ENCODE results near the gene CCNB2.

CCNB2 gene

DNA sequence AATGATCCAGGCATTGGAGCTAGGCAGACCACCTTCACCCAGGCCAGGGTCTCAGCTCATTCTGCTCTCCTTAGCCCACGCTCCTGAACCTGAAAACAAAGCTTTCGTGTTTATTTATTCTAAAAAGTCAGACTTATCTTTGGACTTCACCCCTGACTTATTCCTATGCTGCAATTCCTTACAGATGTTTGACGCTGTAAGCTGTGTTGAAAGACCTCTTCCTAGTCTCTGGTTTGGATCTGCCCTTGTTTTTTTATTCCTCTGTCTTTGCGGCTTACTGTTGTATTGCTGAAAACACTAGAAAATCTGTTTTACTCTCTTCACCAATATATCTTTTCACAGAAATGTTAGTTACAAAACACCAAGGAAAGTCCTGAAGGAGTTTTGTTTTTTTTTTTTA, 61.2 kb downstream of the CCNB2 start:
- no peak for DNase-seq (ENCODE audit: low read depth in 2 of 3, low spot score in 1 of 3)

DNA sequence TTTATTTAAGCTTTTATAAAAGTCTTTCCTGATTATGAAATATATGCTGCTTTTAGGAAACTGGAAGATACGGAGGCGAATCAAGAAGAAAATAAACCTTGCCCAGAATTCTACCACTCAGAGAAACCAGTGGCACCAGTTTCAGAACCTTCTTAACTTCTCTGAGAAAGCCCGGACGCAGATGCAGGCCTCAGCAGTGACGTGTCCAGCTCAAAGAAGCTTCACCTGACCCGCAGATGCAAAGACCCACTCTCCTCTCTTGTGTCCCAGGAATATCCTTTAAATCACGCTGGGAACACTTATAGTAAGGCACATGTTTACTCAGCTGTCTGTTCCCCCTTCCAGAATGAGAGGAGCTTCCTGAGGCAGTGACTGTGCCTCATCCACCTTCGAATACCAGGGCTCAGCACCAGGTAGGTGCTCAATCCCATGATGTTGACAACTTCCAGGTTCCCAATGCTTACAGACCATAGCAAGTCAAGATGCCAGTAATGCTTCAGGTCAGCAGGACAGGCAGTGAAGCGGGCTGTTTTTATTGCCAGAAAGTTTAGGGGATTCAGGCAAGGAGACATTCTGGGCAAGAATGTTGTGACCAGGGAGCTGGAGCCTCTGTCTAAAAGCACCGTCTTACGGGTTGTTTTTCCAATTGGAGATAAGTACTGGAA, 61.8 kb downstream of the CCNB2 start:
- DNase-seq (ENCODE audit: low read depth in 2 of 3, low spot score in 1 of 3) = no peak

DNA sequence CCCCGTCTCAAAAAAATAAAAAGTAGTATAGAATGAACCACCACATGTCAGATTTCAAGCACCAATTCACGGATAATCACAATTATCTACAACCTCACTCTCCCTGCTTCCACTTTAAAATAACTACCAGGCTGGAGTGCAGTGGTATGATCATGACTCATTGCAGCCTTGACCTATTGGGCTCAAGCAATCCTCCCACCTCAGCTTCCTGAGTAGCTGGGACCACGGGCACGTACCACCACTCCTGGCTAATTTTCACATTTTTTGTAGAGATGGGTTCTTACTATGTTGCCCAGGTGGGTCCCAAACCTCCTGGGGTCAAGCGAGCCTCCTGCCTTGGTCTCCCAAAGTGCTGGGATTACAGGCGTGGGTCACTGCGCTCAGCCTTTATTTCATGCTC, 63.6 kb downstream of the CCNB2 start:
- DNase-seq (ENCODE audit: low read depth in 2 of 3, low spot score in 1 of 3) = no peak

DNA sequence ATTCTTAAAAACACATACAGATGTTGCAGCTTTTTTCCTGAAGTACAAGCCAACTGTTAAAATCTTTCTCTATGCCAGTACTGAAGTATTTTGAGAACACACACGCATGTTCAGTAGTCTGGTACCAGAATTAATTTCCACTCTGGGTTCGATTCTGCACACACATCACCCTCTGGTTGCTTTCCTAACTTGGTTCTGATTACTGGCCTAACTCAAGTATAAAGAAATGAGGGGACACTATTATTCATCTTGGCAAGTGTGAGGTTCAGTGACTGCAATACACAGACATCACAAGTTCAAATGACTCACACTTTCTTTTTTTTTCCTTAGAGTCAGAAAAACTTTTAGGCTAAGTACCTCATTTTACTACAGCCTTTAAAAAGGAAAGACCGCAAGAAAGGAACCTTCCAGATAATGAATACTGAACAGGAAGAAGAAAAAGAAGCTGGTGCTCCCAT, 64.3 kb downstream of the CCNB2 start:
- no peak for DNase-seq (ENCODE audit: low read depth in 2 of 3, low spot score in 1 of 3)

DNA sequence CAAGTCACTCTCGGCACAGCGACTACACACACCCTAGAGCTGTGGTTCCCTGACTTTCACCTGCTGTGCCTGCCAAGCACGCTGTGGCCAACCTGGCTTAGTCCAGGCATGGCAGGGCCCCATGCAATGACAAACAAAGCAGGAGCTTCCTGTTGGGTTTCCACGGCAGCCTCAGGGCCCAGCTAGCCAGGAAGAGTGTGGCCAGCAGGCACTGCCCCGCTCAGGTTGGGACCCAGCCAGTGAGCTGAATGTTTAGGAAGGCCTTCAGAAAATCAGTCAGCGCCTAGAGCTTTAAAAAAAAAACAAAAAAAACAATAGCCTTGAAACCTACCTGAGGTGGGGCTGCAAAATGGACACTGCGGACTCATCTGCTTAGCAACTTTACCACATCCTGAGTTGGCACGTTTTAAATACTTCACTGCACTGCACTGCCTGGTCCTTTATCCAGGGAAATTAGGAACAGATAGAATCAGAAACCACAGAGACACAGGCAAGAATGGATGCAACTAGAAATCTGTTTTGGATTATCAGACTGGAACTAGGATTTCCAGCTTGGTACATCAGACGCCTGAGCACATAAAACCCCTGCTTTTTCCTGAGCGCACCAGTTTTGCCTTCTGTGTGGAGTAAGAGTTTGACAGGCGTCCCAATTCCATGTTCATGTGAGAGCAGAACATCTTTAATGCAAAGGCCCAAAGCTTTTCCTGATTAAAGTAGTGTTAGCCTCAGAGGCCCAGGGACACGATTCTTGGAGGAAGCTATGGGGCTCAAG, 65.5 kb downstream of the CCNB2 start:
- no peak for DNase-seq (ENCODE audit: low read depth in 2 of 3, low spot score in 1 of 3)

DNA sequence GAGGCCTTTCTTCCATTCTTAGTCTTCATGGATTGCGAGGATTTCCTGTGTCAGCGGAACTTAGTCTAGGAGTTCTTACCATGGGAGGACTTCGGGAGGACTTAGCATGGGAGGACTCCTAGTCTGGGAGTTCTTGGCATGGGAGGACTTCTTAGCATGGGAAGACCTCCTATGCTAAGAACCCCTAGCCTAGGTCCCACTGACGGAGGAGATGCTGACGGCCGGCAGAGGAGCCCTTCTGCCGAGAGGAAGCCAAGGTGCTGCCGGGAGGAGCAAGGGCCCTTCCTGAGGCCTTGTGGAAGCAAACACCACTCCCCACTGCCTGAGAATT, 66.1 kb downstream of the CCNB2 start:
- no peak for DNase-seq (ENCODE audit: low read depth in 2 of 3, low spot score in 1 of 3)

DNA sequence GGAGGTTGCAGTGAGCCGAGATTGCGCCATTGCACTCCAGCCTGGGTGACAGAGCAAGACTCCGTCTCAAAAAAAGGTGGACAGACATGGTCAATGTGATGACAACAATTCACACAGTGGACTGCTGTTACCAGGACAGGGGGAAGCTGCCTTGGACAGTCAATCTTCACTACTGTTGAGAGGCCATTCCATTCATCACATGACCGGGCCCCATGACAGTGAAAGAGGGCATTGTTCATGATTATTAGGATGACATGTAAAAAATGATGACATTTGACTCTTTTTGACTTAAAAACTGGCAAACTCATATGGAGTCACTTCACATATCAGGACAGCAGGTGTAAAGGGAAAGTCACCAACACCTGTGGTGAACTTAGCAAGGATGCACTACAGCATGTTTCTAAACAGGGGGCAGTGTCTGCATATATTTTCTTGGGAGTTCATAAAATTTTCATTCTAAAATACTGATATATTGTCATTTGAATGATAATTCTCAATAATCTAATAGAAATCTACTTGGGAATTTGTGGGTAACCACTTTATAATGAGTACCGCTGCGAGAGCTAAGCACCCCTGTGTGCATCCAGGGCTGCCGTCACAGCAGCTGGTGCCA, 67.4 kb downstream of the CCNB2 start:
- no peak for DNase-seq (ENCODE audit: low read depth in 2 of 3, low spot score in 1 of 3)

DNA sequence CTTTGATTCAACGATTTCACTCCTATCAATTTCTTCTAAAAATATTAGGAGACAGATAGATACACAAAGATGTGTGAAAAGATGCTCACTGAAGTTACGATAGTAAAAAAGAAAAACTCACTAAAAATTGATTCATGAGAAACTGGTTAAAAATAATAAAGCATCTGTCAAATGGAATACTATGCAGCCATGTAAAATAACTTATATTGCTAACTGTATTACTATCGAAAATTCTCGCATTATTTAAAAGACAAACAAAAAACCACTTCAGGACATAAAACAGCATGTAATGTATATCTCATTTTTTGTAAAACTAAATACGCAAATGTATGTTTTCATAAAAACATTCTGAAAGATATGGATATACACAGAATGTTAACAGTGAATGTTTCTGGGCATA, 68.2 kb downstream of the CCNB2 start:
- DNase-seq (ENCODE audit: low read depth in 2 of 3, low spot score in 1 of 3) = no peak

DNA sequence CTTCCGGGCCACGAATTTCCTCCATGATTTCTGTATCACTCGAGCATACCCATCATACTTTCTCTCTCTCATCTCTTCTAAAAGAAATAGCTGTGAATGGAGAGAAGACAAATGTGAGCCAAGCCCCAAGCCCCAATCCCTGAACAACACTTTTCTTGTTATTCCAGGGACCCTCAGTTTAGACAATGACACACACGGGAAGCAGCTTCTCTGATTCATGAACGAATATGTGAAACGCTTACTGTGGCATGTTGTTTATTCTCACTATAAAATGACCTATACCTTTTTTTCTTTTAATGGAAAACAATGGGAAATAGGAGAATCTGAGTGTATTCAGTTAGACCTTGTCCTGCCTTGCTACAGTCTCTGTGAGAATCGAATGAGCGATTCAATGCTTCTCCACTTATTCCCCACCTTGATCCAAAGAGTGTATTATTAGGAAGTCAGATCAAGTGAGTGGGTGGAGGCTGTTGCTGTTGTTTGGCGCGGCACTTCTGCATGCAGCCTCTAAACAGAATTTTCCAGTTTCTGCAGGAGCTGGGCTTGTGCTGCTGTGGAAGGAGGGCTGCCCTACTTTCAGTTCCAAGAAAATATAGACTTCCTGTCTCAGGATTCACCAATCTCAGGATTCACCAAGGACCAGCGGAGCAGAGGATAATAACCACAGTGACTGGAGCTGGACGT, 69.3 kb downstream of the CCNB2 start:
- no peak for DNase-seq (ENCODE audit: low read depth in 2 of 3, low spot score in 1 of 3)

Measured in stimulated activated CD4-positive, alpha-beta T cell treated with anti-CD3 and anti-CD28 coated beads, Interleukin-12 subunit alpha, Interleukin-12 subunit beta, amount 100 ng/mL, for 48 hours (primary cell).